ENCODE measurements around the gene HSDL1. TPM values are rescaled to one million over a fixed set of nuclear protein-coding genes. Genes with fewer than 3 reads are reported as not detected.
"Not testable (repeated sequence)": the region's sequence is repeated elsewhere in the genome, so short reads cannot be mapped to it uniquely, and the experiment has no call there.

Gene HSDL1
- total and polyA plus RNA-seq, 2 experiments from 2014 or later, result 10.8 to 17.0 TPM

- no peaks in the 10 kb centered on the region for H3K27me3 ChIP-seq (replicated peaks; ENCODE audit: insufficient read depth)
- TF ChIP-seq EZH2phosphoT487 (IDR thresholded peaks at IDR 0.05; ENCODE audit: insufficient read depth, low read depth) (no peak), EZH2 (IDR thresholded peaks at IDR 0.05; ENCODE audit: insufficient read depth, poor library complexity, severe bottlenecking) (no peak)
- WGBS, 2 experiments (ENCODE audit: low coverage in 1 of 2, low lambda C conversion rate in 2 of 2, missing lambda C conversion rate in 2 of 2), result 94% methylated on average over 10 of the region's 10 CpGs
- H2AFZ ChIP-seq, result no peak overlapping the region
- H3K4me1 ChIP-seq (ENCODE audit: insufficient read depth), result no peaks in the 10 kb centered on the region
- no peaks in the 10 kb centered on the region for H4K20me1 ChIP-seq (ENCODE audit: insufficient read depth)
- peaks cover 10% of the 10 kb centered on the region for H3K79me2 ChIP-seq (ENCODE audit: insufficient read depth)
- H3K27ac ChIP-seq, result no peak overlapping the region
- 0 out of 2 replicates have a peak, but pooled peaks cover 5% of the 10 kb centered on the region for H3K36me3 ChIP-seq (ENCODE audit: low read depth)
- H3K4me2 ChIP-seq (ENCODE audit: unreplicated experiment), result no peak overlapping the region
- DNase-seq, result no peak
- in situ Hi-C loops (cut with MboI), result no loop called here
- no peaks in the 10 kb centered on the region for H3K9me3 ChIP-seq (ENCODE audit: low read depth)
- H3K4me3 ChIP-seq, result no peak overlapping the region
- H3K9me2 ChIP-seq (ENCODE audit: insufficient read depth), result no peaks in the 10 kb centered on the region
- no peaks in the 10 kb centered on the region for H3F3A ChIP-seq (ENCODE audit: insufficient read depth)
- H3K9ac ChIP-seq, result no peak overlapping the region
Measured at GRCh38 chr16:84121007-84121406, 24.0 kb downstream of the HSDL1 start.

- in situ Hi-C loops (cut with MboI), result no loop called here
- 78 to 80% methylated on average over 5 of the region's 5 CpGs for WGBS, 2 experiments (ENCODE audit: low coverage in 1 of 2, low lambda C conversion rate in 2 of 2, missing lambda C conversion rate in 2 of 2)
- Histone ChIP-seq H2AFZ (no peak overlapping the region), H3K27ac (no peak overlapping the region), H3K4me2 (ENCODE audit: unreplicated experiment) (no peak overlapping the region), H3K27me3 (replicated peaks; ENCODE audit: insufficient read depth) (no peaks in the 10 kb centered on the region), H3K9ac (no peak overlapping the region), H3K36me3 (ENCODE audit: low read depth) (0 out of 2 replicates have a peak, but pooled peaks cover 5% of the 10 kb centered on the region), H3K9me2 (ENCODE audit: insufficient read depth) (no peaks in the 10 kb centered on the region), H3K9me3 (ENCODE audit: low read depth) (no peaks in the 10 kb centered on the region), H3K79me2 (ENCODE audit: insufficient read depth) (peaks cover 20% of the 10 kb centered on the region), H3K4me3 (no peak overlapping the region), H3F3A (ENCODE audit: insufficient read depth) (no peaks in the 10 kb centered on the region), H3K4me1 (ENCODE audit: insufficient read depth) (0 out of 2 replicates have a peak, but pooled peaks cover 9% of the 10 kb centered on the region), H4K20me1 (ENCODE audit: insufficient read depth) (no peaks in the 10 kb centered on the region)
- DNase-seq, result no peak
- TF ChIP-seq EZH2phosphoT487 (IDR thresholded peaks at IDR 0.05; ENCODE audit: insufficient read depth, low read depth) (no peak), EZH2 (IDR thresholded peaks at IDR 0.05; ENCODE audit: insufficient read depth, poor library complexity, severe bottlenecking) (no peak)
Measured at GRCh38 chr16:84120023-84120422, 25.0 kb downstream of the HSDL1 start.

GRCh38 chr16:84119368-84119767 lies 25.6 kb downstream of the HSDL1 start:
- Histone ChIP-seq H3K9ac (no peak overlapping the region), H3K4me2 (ENCODE audit: unreplicated experiment) (no peak overlapping the region), H3K27ac (no peak overlapping the region), H3K9me3 (ENCODE audit: low read depth) (no peaks in the 10 kb centered on the region), H3K9me2 (ENCODE audit: insufficient read depth) (no peaks in the 10 kb centered on the region), H3F3A (ENCODE audit: insufficient read depth) (no peaks in the 10 kb centered on the region), H3K4me1 (ENCODE audit: insufficient read depth) (0 out of 2 replicates have a peak, but pooled peaks cover 9% of the 10 kb centered on the region), H2AFZ (no peak overlapping the region), H3K79me2 (ENCODE audit: insufficient read depth) (peaks cover 26% of the 10 kb centered on the region), H3K4me3 (no peak overlapping the region), H3K36me3 (ENCODE audit: low read depth) (0 out of 2 replicates have a peak, but pooled peaks cover 5% of the 10 kb centered on the region), H3K27me3 (replicated peaks; ENCODE audit: insufficient read depth) (no peaks in the 10 kb centered on the region), H4K20me1 (ENCODE audit: insufficient read depth) (no peaks in the 10 kb centered on the region)
- WGBS, 2 experiments (ENCODE audit: low coverage in 1 of 2, low lambda C conversion rate in 2 of 2, missing lambda C conversion rate in 2 of 2), result 90 to 92% methylated on average over 12 to 13 of the region's 13 CpGs
- TF ChIP-seq EZH2 (IDR thresholded peaks at IDR 0.05; ENCODE audit: insufficient read depth, poor library complexity, severe bottlenecking), result no peak
- TF ChIP-seq EZH2phosphoT487 (IDR thresholded peaks at IDR 0.05; ENCODE audit: insufficient read depth, low read depth), result no peak
- in situ Hi-C loops (cut with MboI), result no loop called here
- no peak for DNase-seq

GRCh38 chr16:84118315-84118714 lies 26.7 kb downstream of the HSDL1 start:
- H3K36me3 ChIP-seq (ENCODE audit: low read depth); H3K9me2 ChIP-seq (ENCODE audit: insufficient read depth); H3K4me1 ChIP-seq (ENCODE audit: insufficient read depth); DNase-seq; H2AFZ ChIP-seq; H3K27me3 ChIP-seq (replicated peaks; ENCODE audit: insufficient read depth); in situ Hi-C loops (cut with MboI); H3K9me3 ChIP-seq (ENCODE audit: low read depth); H3K4me3 ChIP-seq; H4K20me1 ChIP-seq (ENCODE audit: insufficient read depth); H3F3A ChIP-seq (ENCODE audit: insufficient read depth); H3K4me2 ChIP-seq (ENCODE audit: unreplicated experiment); H3K27ac ChIP-seq; H3K9ac ChIP-seq: not testable (repeated sequence)
- WGBS, 2 experiments (ENCODE audit: low coverage in 1 of 2, low lambda C conversion rate in 2 of 2, missing lambda C conversion rate in 2 of 2), result 77 to 83% methylated on average over 5 of the region's 5 CpGs
- peaks cover 37% of the 10 kb centered on the region for H3K79me2 ChIP-seq (ENCODE audit: insufficient read depth)

GRCh38 chr16:84117494-84117843 lies 27.5 kb downstream of the HSDL1 start:
- Histone ChIP-seq H3F3A (ENCODE audit: insufficient read depth) (no peaks in the 10 kb centered on the region), H3K4me1 (ENCODE audit: insufficient read depth) (0 out of 2 replicates have a peak, but pooled peaks cover 9% of the 10 kb centered on the region), H3K4me3 (peak overlapping the region; percentile 95), H3K79me2 (ENCODE audit: insufficient read depth) (peaks cover 45% of the 10 kb centered on the region), H3K4me2 (ENCODE audit: unreplicated experiment) (peak overlapping the region; percentile 80), H3K9ac (peak overlapping the region; percentile 92), H3K9me3 (ENCODE audit: low read depth) (no peaks in the 10 kb centered on the region), H2AFZ (peak overlapping the region; percentile 86), H3K36me3 (ENCODE audit: low read depth) (no peaks in the 10 kb centered on the region), H4K20me1 (ENCODE audit: insufficient read depth) (no peaks in the 10 kb centered on the region), H3K9me2 (ENCODE audit: insufficient read depth) (no peaks in the 10 kb centered on the region), H3K27ac (peak overlapping the region; percentile 76), H3K27me3 (replicated peaks; ENCODE audit: insufficient read depth) (no peaks in the 10 kb centered on the region)
- TF ChIP-seq EZH2 (IDR thresholded peaks at IDR 0.05; ENCODE audit: insufficient read depth, poor library complexity, severe bottlenecking) (no peak), EZH2phosphoT487 (IDR thresholded peaks at IDR 0.05; ENCODE audit: insufficient read depth, low read depth) (no peak)
- DNase-seq, result no peak
- WGBS, 2 experiments (ENCODE audit: low coverage in 1 of 2, low lambda C conversion rate in 2 of 2, missing lambda C conversion rate in 2 of 2), result 6% methylated on average over 12 of the region's 12 CpGs
- in situ Hi-C loops (cut with MboI), result no loop called here

All from GM23248 (cell line).